Sigmoid colon (tissue), 7 donors: Measurements from ENCODE around the gene DHRS7. TPM values are rescaled to one million over a fixed set of nuclear protein-coding genes. Genes with fewer than 3 reads are reported as not detected.

Experiments
- DNase-seq: peaks from one replicate; pipeline ENCODE4 v3.0.0-alpha.2; 2019
- H3K27ac ChIP-seq, 4 donors: fragments of 200-600 bp; sonication (generic); one replicate each; pipeline ENCODE4 v1.5.1; 2016 to 2019; ENCODE audit warnings: mild to moderate bottlenecking in 1 of 4
- H3K27me3 ChIP-seq, 3 donors: fragments of 200-600 bp; sonication (generic); one replicate each; pipeline ENCODE4 v1.5.1; 2019; ENCODE audit warnings: mild to moderate bottlenecking in 1 of 3
- H3K36me3 ChIP-seq, 4 donors: fragments of 200-600 bp; sonication (generic); one replicate each; pipeline ENCODE4 v1.5.1; 2016 to 2019
- H3K4me1 ChIP-seq, 4 donors: fragments of 200-600 bp; sonication (generic); one replicate each; pipeline ENCODE4 v1.5.1; 2017 to 2019
- H3K4me3 ChIP-seq, 4 donors: fragments of 200-600 bp; sonication (generic); one replicate each; pipeline ENCODE4 v1.5.1; 2017 to 2019; ENCODE audit warnings: mild to moderate bottlenecking in 2 of 4, moderate library complexity in 1 of 4
- H3K9me3 ChIP-seq, 4 donors: fragments of 200-600 bp in 3 of 4; sonication (generic) in 3 of 4; one replicate each; pipeline versions ENCODE4 v1.5.1 to v1.6.1; 2013 to 2019
- CTCF ChIP-seq, 4 experiments: fragments of 450-650 bp in 3 of 4; fragments of 200-600 bp in 1 of 4; IDR thresholded peaks; one replicate each; pipeline ENCODE4 v1.5.1; 2016 to 2019; ENCODE audit warnings: antibody characterized with exemption in 4 of 4, mild to moderate bottlenecking in 3 of 4, moderate library complexity in 2 of 4
- EP300 ChIP-seq, 4 donors: sonication (generic); formaldehyde crosslinking; IDR thresholded peaks; one replicate each; pipeline ENCODE4 v1.6.1; 2017; ENCODE audit warnings: antibody characterized with exemption in 4 of 4
- POLR2A ChIP-seq, 2 donors: fragments of 450-650 bp; IDR thresholded peaks; one replicate each; pipeline ENCODE4 v1.6.1; 2016; ENCODE audit warnings: antibody characterized with exemption in 2 of 2, mild to moderate bottlenecking in 2 of 2, moderate library complexity in 2 of 2
- POLR2AphosphoS5 ChIP-seq, 4 donors: sonication (generic); formaldehyde crosslinking; IDR thresholded peaks; one replicate each; pipeline ENCODE4 v1.6.1; 2017; ENCODE audit warnings: antibody characterized with exemption in 4 of 4
- WGBS, 2 donors: extraction: QIAGEN DNeasy Blood & Tissue Kit; methylation state at CpG; one replicate each; pipeline ENCODE4 v1.1.7; 2013; 5-methylcytosine and 5-hydroxymethylcytosine counted together
- intact Hi-C: fragments of 100-400 bp; cut with DNase I; formaldehyde crosslinking; loops from one replicate; pipeline ENCODE4 v1.15.1; 2023
- polyA plus RNA-seq, 3 donors: library from polyadenylated mRNA; stranded (reverse); fragments of 200-250 nt; gene quantifications; one replicate each; pipeline ENCODE4 v1.2.3, GENCODE V29; 2013
- total RNA-seq, 4 donors: library from RNA; depleted of rRNA; stranded (reverse); fragments of >200 nt; gene quantifications; one replicate each; pipeline ENCODE4 v1.1.0, GENCODE V29; 2016
- donor health status: healthy with polysubstance abuse.
- donor health status: Bipolar disorder and iron deficiency.
- donor health status: healthy.

Gene DHRS7
- total and polyA plus RNA-seq, 7 donors: 18.0 to 70.9 (median 49.2) TPM

- no peak overlapping the region for H3K4me3 ChIP-seq
- TF ChIP-seq POLR2AphosphoS5 (IDR thresholded peaks at IDR 0.05): no peak
- no peak for TF ChIP-seq CTCF (IDR thresholded peaks at IDR 0.05)
- no peak for TF ChIP-seq POLR2A (IDR thresholded peaks at IDR 0.05)
- TF ChIP-seq EP300 (IDR thresholded peaks at IDR 0.05): no peak
- no peaks in the 10 kb centered on the region for H3K27me3 ChIP-seq
- intact Hi-C loops: no loop called here
- no peak overlapping the region for H3K27ac ChIP-seq
- WGBS, 2 donors: 93 to 95% methylated on average over 2 of the region's 2 CpGs
- H3K9me3 ChIP-seq: no peaks in the 10 kb centered on the region
- no peaks in the 10 kb centered on the region for H3K4me1 ChIP-seq
- no peak for DNase-seq
- no peaks in the 10 kb centered on the region for H3K36me3 ChIP-seq
Observed at GRCh38 chr14:60171690-60172089, 6.5 kb upstream of the DHRS7 start.

- no peak overlapping the region for H3K4me3 ChIP-seq
- H3K4me1 ChIP-seq: peaks cover 0 to 7% (median 5%) of the 10 kb centered on the region in 4 donors
- TF ChIP-seq CTCF (IDR thresholded peaks at IDR 0.05) (no peak), POLR2AphosphoS5 (IDR thresholded peaks at IDR 0.05) (no peak)
- no peak for DNase-seq
- no peaks in the 10 kb centered on the region for H3K36me3 ChIP-seq
- 93 to 96% methylated on average over 4 of the region's 4 CpGs for WGBS, 2 donors
- no peaks in the 10 kb centered on the region for H3K27me3 ChIP-seq
- no peak overlapping the region for H3K27ac ChIP-seq
- H3K9me3 ChIP-seq: no peaks in the 10 kb centered on the region
- intact Hi-C loops: no loop called here
Observed at GRCh38 chr14:60170948-60171347, 5.8 kb upstream of the DHRS7 start.

- H3K27me3 ChIP-seq: no peaks in the 10 kb centered on the region
- 95 to 96% methylated on average over 3 of the region's 3 CpGs for WGBS, 2 donors
Observed at GRCh38 chr14:60169722-60170121, 4.5 kb upstream of the DHRS7 start.

GRCh38 chr14:60166142-60166541 is 944 bp upstream of the DHRS7 start:
- no peak for DNase-seq
- Histone ChIP-seq H3K9me3 (no peaks in the 10 kb centered on the region), H3K27me3 (no peaks in the 10 kb centered on the region), H3K4me3 (no peak overlapping the region), H3K4me1 (peaks cover 0 to 25% (median 19%) of the 10 kb centered on the region in 4 donors), H3K27ac (peak overlapping the region; percentile 86 to 97 (median 92)), H3K36me3 (no peaks in the 10 kb centered on the region)
- intact Hi-C loops: loop anchor here (5.0 kb wide), 2 partner anchors 81 to 199 kb away; partner anchors contain the start of gene PPM1A
- 67 to 75% methylated on average over 3 of the region's 3 CpGs for WGBS, 2 donors
- TF ChIP-seq POLR2AphosphoS5 (IDR thresholded peaks at IDR 0.05) (peak in 3 of 4 donors; percentile 4 to 38 (median 33)), CTCF (IDR thresholded peaks at IDR 0.05) (no peak)

More at GRCh38 chr14:60169722-60170121, 4.5 kb upstream of the DHRS7 start:
- no peaks in the 10 kb centered on the region for H3K9me3 ChIP-seq
- no peak for TF ChIP-seq POLR2AphosphoS5 (IDR thresholded peaks at IDR 0.05)
- no peak for TF ChIP-seq EP300 (IDR thresholded peaks at IDR 0.05)
- no peak for TF ChIP-seq POLR2A (IDR thresholded peaks at IDR 0.05)
- no peak for TF ChIP-seq CTCF (IDR thresholded peaks at IDR 0.05)
- no peaks in the 10 kb centered on the region for H3K36me3 ChIP-seq
- DNase-seq: no peak
- intact Hi-C loops: loop anchor here (5.0 kb wide), 2 partner anchors 78 to 202 kb away; partner anchors contain the start of gene PPM1A
- no peak overlapping the region for H3K27ac ChIP-seq
- H3K4me3 ChIP-seq: no peak overlapping the region
- H3K4me1 ChIP-seq: peaks cover 0 to 13% (median 9%) of the 10 kb centered on the region in 4 donors

GRCh38 chr14:60165547-60165876 is 314 bp upstream of the DHRS7 start:
- Histone ChIP-seq H3K4me1 (peaks cover 0 to 25% (median 19%) of the 10 kb centered on the region in 4 donors), H3K27me3 (no peaks in the 10 kb centered on the region), H3K36me3 (no peaks in the 10 kb centered on the region), H3K9me3 (no peaks in the 10 kb centered on the region), H3K4me3 (peak overlapping the region; percentile 65 to 84 (median 77)), H3K27ac (peak overlapping the region; percentile 86 to 97 (median 92))
- DNase-seq: no peak
- TF ChIP-seq EP300 (IDR thresholded peaks at IDR 0.05): no peak
- peak in 1 of 4 experiments; percentile 33 for TF ChIP-seq CTCF (IDR thresholded peaks at IDR 0.05)
- TF ChIP-seq POLR2AphosphoS5 (IDR thresholded peaks at IDR 0.05): no peak
- TF ChIP-seq POLR2A (IDR thresholded peaks at IDR 0.05): no peak
- 3 to 4% methylated on average over 4 of the region's 4 CpGs for WGBS, 2 donors
- intact Hi-C loops: loop anchor here (5.0 kb wide), 2 partner anchors 82 to 198 kb away; partner anchors contain the start of gene PPM1A
